K562 (cell line): Measurements from ENCODE around the gene COL25A1.

Experiments used
- HDAC6 ChIP-seq: IDR thresholded peaks from 2 replicates; pipeline ENCODE4 v1.6.1; 2012; ENCODE audit warnings: low read depth, mild to moderate bottlenecking, control low read depth, inconsistent platforms, low read length, moderate library complexity
- KLF6 ChIP-seq: fragments of 250-450 bp; sonication (Bioruptor Pico); IDR thresholded peaks from 2 replicates; pipeline ENCODE4 v1.4.0; 2020; ENCODE audit warnings: mild to moderate bottlenecking, moderate library complexity, borderline replicate concordance
- POLR2A ChIP-seq: fragments of 450-650 bp; conservative IDR thresholded peaks from 2 replicates; pipeline ENCODE4 v1.6.1; 2016
- POLR2AphosphoS5 ChIP-seq: IDR thresholded peaks from 2 replicates; pipeline ENCODE4 v1.6.1; 2011; ENCODE audit warnings: mild to moderate bottlenecking, low read depth, low read length, moderate library complexity; ENCODE audit not compliant: control insufficient read depth, insufficient read depth
- RCOR1 ChIP-seq, 2 experiments: IDR thresholded peaks; 2 replicates each; pipeline ENCODE4 v1.6.1; 2012; ENCODE audit warnings: low read depth in 2 of 2, low read length in 2 of 2, borderline replicate concordance in 1 of 2, improper control_type of control experiment in 1 of 2
- SETDB1 ChIP-seq: IDR thresholded peaks from one replicate; pipeline ENCODE4 v1.6.1; 2012; ENCODE audit warnings: low read length, control low read depth, inconsistent platforms
- ZSCAN29 ChIP-seq: fragments of 450-650 bp; IDR thresholded peaks from 2 replicates; pipeline ENCODE4 v1.6.1; 2017

- TF ChIP-seq POLR2AphosphoS5, result no peak
- TF ChIP-seq POLR2A, result no peak
- TF ChIP-seq HDAC6, result no peak
- TF ChIP-seq SETDB1, result no peak
- no peak for TF ChIP-seq RCOR1 (IDR thresholded peaks at IDR 0.05; ENCODE audit: borderline replicate concordance in 1 of 2, low read depth in 2 of 2, low read length in 2 of 2)
- TF ChIP-seq ZSCAN29, result no peak
- TF ChIP-seq KLF6, result no peak
Observed at GRCh38 chr4:109195646-109196045, 106.8 kb downstream of the COL25A1 start.
